HepG2 (cell line): ENCODE measurements around the gene SI. TPM values are rescaled to one million over a fixed set of nuclear protein-coding genes. Genes with fewer than 3 reads are reported as not detected.

Experiments used
- ATAC-seq: fragments of 200-7000 bp; cut with Tn5 transposase; 3 replicates; pipeline ENCODE4 v1.9.1; 2020; ENCODE audit warnings: mild to moderate bottlenecking, moderate library complexity
- Bru-seq: library from RNA; stranded (reverse); fragments of 400-500 nt; gene quantifications from one replicate; lab custom pipeline; 2021; lab: Mats Ljungman, UMichigan
- BruChase-seq, 2 experiments: library from RNA; stranded (reverse); fragments of 400-500 nt; gene quantifications; one replicate each; lab custom pipeline; 2021; lab: Mats Ljungman, UMichigan
- BruUV-seq: library from RNA; stranded (reverse); fragments of 400-500 nt; replicated peaks from 2 replicates; lab custom pipeline; 2021; lab: Mats Ljungman, UMichigan
- CTCF ChIA-PET: fragments of 300-600 bp; formaldehyde crosslinking; extraction: SDS; loops from one replicate; lab custom pipeline; 2021; ENCODE audit warnings: low total read pairs, inconsistent platforms, low intra/inter-chr PET ratio; lab: Yijun Ruan, JAX
- POLR2A ChIA-PET: fragments of 350-600 bp; sonication (Branson Sonifier 250); formaldehyde crosslinking; loops from one replicate; lab custom pipeline; 2020; ENCODE audit warnings: antibody characterized with exemption, inconsistent platforms; lab: Yijun Ruan, JAX
- DNase-seq: peaks from one replicate; pipeline ENCODE4 v3.0.0-alpha.2; 2015; ENCODE audit warnings: low spot score
- FAIRE-seq: peaks from 3 replicates; lab custom pipeline; 2011; peaks lifted over from hg19 to GRCh38; lab: Jason Lieb, UNC
- H2AFZ ChIP-seq: one replicate; pipeline ENCODE4 v1.6.1; 2011; ENCODE audit warnings: low read length, inconsistent platforms
- H3K27ac ChIP-seq: fragments of 300-600 bp; 3 replicates; pipeline ENCODE4 v1.8.0; 2011; ENCODE audit warnings: mixed run types, mild to moderate bottlenecking, mixed read lengths, low read length, inconsistent platforms; ENCODE audit not compliant: insufficient read depth; ENCODE audit errors: extremely low read length
- H3K27me3 ChIP-seq, 2 experiments: fragments of 200-600 bp in 1 of 2; 2 replicates in 1 of 2; 3 replicates in 1 of 2; pipeline versions ENCODE4 v1.6.0 to v1.8.0; 2011; ENCODE audit warnings: low read length in 2 of 2, mild to moderate bottlenecking in 2 of 2, moderate library complexity in 2 of 2, inconsistent platforms in 1 of 2; ENCODE audit not compliant: insufficient read depth in 2 of 2, control insufficient read depth in 1 of 2
- H3K36me3 ChIP-seq, 2 experiments: fragments of 200-600 bp in 1 of 2; replicated peaks in 1 of 2; 2 replicates in 1 of 2; 3 replicates in 1 of 2; pipeline versions ENCODE4 v1.5.1 to v1.8.0; 2011; ENCODE audit warnings: low read length in 2 of 2, inconsistent platforms in 1 of 2; ENCODE audit not compliant: insufficient read depth in 2 of 2, control insufficient read depth in 1 of 2
- H3K4me1 ChIP-seq: 2 replicates; pipeline ENCODE4 v1.5.1; 2012; ENCODE audit warnings: low read length, inconsistent platforms; ENCODE audit not compliant: insufficient read depth
- H3K4me2 ChIP-seq: 2 replicates; pipeline ENCODE4 v1.6.0; 2011; ENCODE audit warnings: low read depth, low read length, inconsistent platforms
- H3K4me3 ChIP-seq, 3 experiments: fragments of 200-600 bp in 1 of 3; sonication (generic), shearing (Covaris generic) in 1 of 3; replicated peaks in 1 of 3; 2 replicates each; pipeline ENCODE4 v1.5.1; 2011 to 2016; ENCODE audit warnings: low read length in 3 of 3, inconsistent platforms in 2 of 3, low read depth in 2 of 3, mild to moderate bottlenecking in 2 of 3, control low read depth in 1 of 3, mixed read lengths in 1 of 3; ENCODE audit not compliant: insufficient read depth in 1 of 3
- H3K79me2 ChIP-seq: one replicate; pipeline ENCODE4 v1.6.1; 2011; ENCODE audit warnings: low read length, inconsistent platforms; ENCODE audit not compliant: insufficient read depth
- H3K9ac ChIP-seq: 2 replicates; pipeline ENCODE4 v1.6.0; 2011; ENCODE audit warnings: mild to moderate bottlenecking, low read depth, low read length, inconsistent platforms; ENCODE audit not compliant: insufficient read depth
- H3K9me3 ChIP-seq: 2 replicates; pipeline ENCODE4 v1.5.1; 2012; ENCODE audit warnings: mild to moderate bottlenecking, low read length
- H4K20me1 ChIP-seq: 2 replicates; pipeline ENCODE4 v1.6.0; 2011; ENCODE audit warnings: inconsistent platforms, mild to moderate bottlenecking, low read length, moderate library complexity; ENCODE audit not compliant: insufficient read depth
- AKAP8 ChIP-seq: sonication (generic); formaldehyde crosslinking; IDR thresholded peaks from 2 replicates; pipeline ENCODE4 v1.5.1; 2020; ENCODE audit warnings: mild to moderate bottlenecking, missing genetic modification reagents
- ATAD3A ChIP-seq: sonication (generic); formaldehyde crosslinking; IDR thresholded peaks from 2 replicates; pipeline ENCODE4 v1.4.0; 2020; ENCODE audit warnings: missing genetic modification reagents
- JDP2 ChIP-seq: sonication (generic); formaldehyde crosslinking; IDR thresholded peaks from 2 replicates; pipeline ENCODE4 v1.8.1; 2022; ENCODE audit warnings: missing genetic modification reagents, borderline replicate concordance
- SMAD1 ChIP-seq: sonication (generic); formaldehyde crosslinking; IDR thresholded peaks from 2 replicates; pipeline ENCODE4 v1.4.0; 2020; ENCODE audit warnings: missing genetic modification reagents, low read depth, mild to moderate bottlenecking, borderline replicate concordance
- ZNF260 ChIP-seq: sonication (generic); formaldehyde crosslinking; IDR thresholded peaks from 2 replicates; pipeline ENCODE4 v1.4.0; 2020; ENCODE audit warnings: missing genetic modification reagents, low read depth, mild to moderate bottlenecking, borderline replicate concordance
- in situ Hi-C: cut with HindIII; loops from 2 replicates; pipeline ENCODE4 v1.10.0; 2017; ENCODE audit warnings: low pct_unique_long_range_greater_than_20kb; ENCODE audit not compliant: extremely low pct_ligation_motif_present
- intact Hi-C: fragments of 100-400 bp; cut with micrococcal nuclease; formaldehyde crosslinking; loops from one replicate; pipeline ENCODE4 v1.10.0; 2022; ENCODE audit not compliant: unreplicated experiment
- long read RNA-seq, 2 experiments: library from RNA in 1 of 2; library from polyadenylated mRNA in 1 of 2; stranded (forward) in 1 of 2; unstranded in 1 of 2; transcript quantifications; one replicate each; pipeline ENCODE4 v2.0.0, GENCODE V29; 2019 to 2022
- polyA minus RNA-seq, 3 experiments: library from RNA; depleted of rRNA, polyadenylated mRNA; stranded (reverse); fragments of >200 nt; gene quantifications; 2 replicates each; pipeline ENCODE4 v1.2.3, GENCODE V29; 2011; ENCODE audit warnings: low replicate concordance in 1 of 3
- polyA plus RNA-seq, 8 experiments: library from polyadenylated mRNA; depleted of rRNA in 3 of 8; stranded (reverse) in 7 of 8; unstranded in 1 of 8; fragments of >200 nt; fragmentation: Illumina TruSeq in 4 of 8; extraction: Trizol in 4 of 8; gene quantifications; 2 replicates each; pipeline versions ENCODE4 v1.2.1 to v1.2.3, GENCODE V29; 2011 to 2016; ENCODE audit warnings: low read depth in 4 of 8, missing spikeins in 1 of 8, mixed read lengths in 1 of 8; ENCODE audit not compliant: insufficient read depth in 1 of 8
- total RNA-seq, 5 experiments: library from RNA; depleted of rRNA; stranded (reverse); fragments of >200 nt; fragmentation: Illumina TruSeq; extraction: Trizol; gene quantifications; 2 replicates each; pipeline ENCODE4 v1.2.3, GENCODE V29; 2016; ENCODE audit warnings: low read depth in 1 of 5

SI gene
- total RNA-seq (2016; rRNA removed; fragmentation: Illumina TruSeq; extraction: Trizol): not detected in 2 replicates
- total RNA-seq (2016; cell fraction: cytosol; rRNA removed; fragmentation: Illumina TruSeq; extraction: Trizol; ENCODE audit: low read depth): not detected in 2 replicates
- total RNA-seq (2016; cell fraction: insoluble cytoplasmic fraction; rRNA removed; fragmentation: Illumina TruSeq; extraction: Trizol): not detected in 2 replicates
- total RNA-seq (2016; cell fraction: membrane; rRNA removed; fragmentation: Illumina TruSeq; extraction: Trizol): not detected in 2 replicates
- total RNA-seq (2016; cell fraction: nucleus; rRNA removed; fragmentation: Illumina TruSeq; extraction: Trizol): not detected in 2 replicates
- not detected in 2 replicates for polyA plus RNA-seq (2011; rRNA removed)
- not detected in 2 replicates for polyA plus RNA-seq (2011; cell fraction: cytosol; rRNA removed)
- not detected in 2 replicates for polyA plus RNA-seq (2011; cell fraction: nucleus; rRNA removed)
- not detected in 2 replicates for polyA plus RNA-seq (2012)
- polyA plus RNA-seq (2016; cell fraction: cytosol; fragmentation: Illumina TruSeq; extraction: Trizol; ENCODE audit: low read depth): not detected in 2 replicates
- polyA plus RNA-seq (2016; cell fraction: insoluble cytoplasmic fraction; fragmentation: Illumina TruSeq; extraction: Trizol; ENCODE audit: low read depth): not detected in 2 replicates
- polyA plus RNA-seq (2016; cell fraction: membrane; fragmentation: Illumina TruSeq; extraction: Trizol; ENCODE audit: low read depth): not detected in 2 replicates
- polyA plus RNA-seq (2016; cell fraction: nucleus; fragmentation: Illumina TruSeq; extraction: Trizol; ENCODE audit: insufficient read depth, low read depth): not detected in 2 replicates
- not detected in 2 replicates for polyA minus RNA-seq (2011; rRNA and poly(A)+ RNA removed; ENCODE audit: low replicate concordance)
- not detected in 2 replicates for polyA minus RNA-seq (2011; cell fraction: cytosol; rRNA and poly(A)+ RNA removed)
- not detected in 2 replicates for polyA minus RNA-seq (2011; cell fraction: nucleus; rRNA and poly(A)+ RNA removed)
- not detected for Bru-seq, nascent RNA
- not detected for BruChase-seq, experiment 1, labeled RNA remaining after a 6-hour chase
- not detected for BruChase-seq, experiment 2, labeled RNA remaining after a 2-hour chase
- long read RNA-seq, experiment 1: 0 reads
- long read RNA-seq, experiment 2: 0 reads

DNA sequence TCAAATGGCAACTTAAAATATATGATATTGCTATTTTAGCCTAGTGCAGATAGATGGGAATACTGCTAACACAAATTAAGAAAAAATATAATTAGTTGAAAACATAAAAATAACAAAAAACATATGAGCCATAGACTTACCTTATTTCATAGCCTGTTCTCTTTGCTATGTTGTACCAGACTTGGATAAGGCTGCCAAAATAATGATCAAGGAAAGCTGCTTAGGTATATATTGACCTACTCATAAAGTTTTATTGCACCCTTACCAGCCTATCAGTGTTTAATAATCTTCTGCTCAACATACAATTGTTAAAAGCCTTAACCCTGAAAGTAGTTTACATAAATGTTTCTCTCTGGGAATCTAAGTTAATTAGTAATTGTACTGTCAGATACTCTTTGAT lies at the start of gene SI:
Gene SI, minus strand, starts transcription at position 204 of the 400 bp plus-strand sequence. CDS start 2,484 bp downstream, outside the sequence.
- CTCF ChIA-PET: no interaction called here
- no peak within 1 kb of the TSS for H3K4me2 ChIP-seq
- POLR2A ChIA-PET: no interaction called here
- no peaks in the 10 kb centered on the region for H3K9me3 ChIP-seq
- TF ChIP-seq JDP2 (CRISPR knock-in tag): no peak
- no peak for TF ChIP-seq AKAP8 (CRISPR knock-in tag)
- TF ChIP-seq ATAD3A (CRISPR knock-in tag): no peak
- no peak for TF ChIP-seq SMAD1 (CRISPR knock-in tag)
- no peak for TF ChIP-seq ZNF260 (CRISPR knock-in tag)
- intact Hi-C loops: no loop called here
- no peaks in the 10 kb centered on the region for H3K4me1 ChIP-seq
- DNase-seq (no peak), FAIRE-seq (no peak), ATAC-seq (no peak)
- no peaks in the 10 kb centered on the region for H3K79me2 ChIP-seq
- BruUV-seq: no TSS peak
- H3K9ac ChIP-seq: no peak within 1 kb of the TSS
- in situ Hi-C loops: no loop called here
- no peaks in the 10 kb centered on the region for H4K20me1 ChIP-seq
- H3K27ac ChIP-seq: no peak within 1 kb of the TSS
- no peak within 1 kb of the TSS for H2AFZ ChIP-seq
- H3K4me3 ChIP-seq: no peak within 1 kb of the TSS
- no peaks in the 10 kb centered on the region; a peak in 1 of 5 replicates for H3K27me3 ChIP-seq
- H3K36me3 ChIP-seq: no peaks in the 10 kb centered on the region
